HG03025 (cell line): ENCODE data around the gene PTPRR.

Experiments used
- ATAC-seq: cut with Tn5 transposase; IDR thresholded peaks from one replicate; pipeline ENCODE4 v1.9.1; 2021; ENCODE audit warnings: mild to moderate bottlenecking, moderate library complexity; ENCODE audit not compliant: unreplicated experiment, low FRiP score

The PTPRR gene

GRCh38 chr12:70618371-70618770 is 302.2 kb downstream of the PTPRR start:
- ATAC-seq, result no peak

GRCh38 chr12:70617450-70617849 is 303.1 kb downstream of the PTPRR start:
- ATAC-seq, result no peak

GRCh38 chr12:70615174-70615866 is 305.2 kb downstream of the PTPRR start:
- no peak for ATAC-seq

GRCh38 chr12:70609739-70610491 is 310.6 kb downstream of the PTPRR start:
- no peak for ATAC-seq

GRCh38 chr12:70609203-70609602 is 311.3 kb downstream of the PTPRR start:
- ATAC-seq, result no peak

- no peak for ATAC-seq
Observed at GRCh38 chr12:70608184-70608583, 312.4 kb downstream of the PTPRR start.

GRCh38 chr12:70607107-70607506 is 313.4 kb downstream of the PTPRR start:
- ATAC-seq, result no peak

GRCh38 chr12:70605976-70606375 is 314.6 kb downstream of the PTPRR start:
- ATAC-seq, result no peak

- no peak for ATAC-seq
Observed at GRCh38 chr12:70604662-70605061, 315.9 kb downstream of the PTPRR start.

- no peak for ATAC-seq
Observed at GRCh38 chr12:70603044-70603443, 317.5 kb downstream of the PTPRR start.

GRCh38 chr12:70598467-70599193 is 321.9 kb downstream of the PTPRR start:
- ATAC-seq, result no peak

GRCh38 chr12:70592664-70593063 is 327.9 kb downstream of the PTPRR start:
- ATAC-seq, result no peak

- no peak for ATAC-seq
Observed at GRCh38 chr12:70590549-70591226, 329.9 kb downstream of the PTPRR start.

GRCh38 chr12:70590051-70590450 is 330.5 kb downstream of the PTPRR start:
- peak; percentile 87 for ATAC-seq
